HCT116 (cell line): Measurements from ENCODE around the gene POLN. TPM values are rescaled to one million over a fixed set of nuclear protein-coding genes. Genes with fewer than 3 reads are reported as not detected.

ENCODE experiments used
- ATAC-seq: fragments of 200-7000 bp; cut with Tn5 transposase; 2 replicates; pipeline ENCODE4 v1.9.1; 2020; ENCODE audit warnings: mild to moderate bottlenecking, moderate library complexity
- BruUV-seq: library from RNA; stranded (reverse); fragments of 400-500 nt; replicated peaks from 2 replicates; lab custom pipeline; 2021; lab: Mats Ljungman, UMichigan
- CTCF ChIA-PET: fragments of 300-600 bp; sonication (Branson Sonifier 250); formaldehyde crosslinking; loops from one replicate; lab custom pipeline; 2021; ENCODE audit warnings: antibody characterized with exemption; lab: Charles Lee
- POLR2A ChIA-PET: fragments of 300-600, 350-600 bp; sonication (Branson Sonifier 250); formaldehyde crosslinking; loops from one replicate; lab custom pipeline; 2021; ENCODE audit warnings: antibody characterized with exemption; lab: Charles Lee
- RAD21 ChIA-PET, 2 experiments: fragments of 300-600 bp; sonication (Branson Sonifier 250); formaldehyde crosslinking; loops; one replicate each; lab custom pipeline; 2023; ENCODE audit warnings: low total read pairs in 2 of 2; ENCODE audit not compliant: uncharacterized antibody in 2 of 2, unreplicated experiment in 2 of 2, low non-redundant PET in 1 of 2; lab: Charles Lee
- DNase-seq: peaks from one replicate; pipeline ENCODE4 v3.0.0-alpha.2; 2010; ENCODE audit warnings: low read depth, low spot score
- H2AFZ ChIP-seq: fragments of 200-600 bp; shearing (Covaris generic), sonication (generic); 2 replicates; pipeline ENCODE4 v1.6.1; 2017; ENCODE audit warnings: low read depth, mixed run types, mixed read lengths, antibody characterized with exemption, low read length; ENCODE audit not compliant: poor library complexity, severe bottlenecking
- H3K27ac ChIP-seq: 2 replicates; pipeline ENCODE4 v1.5.1; 2012; ENCODE audit warnings: low read depth, low read length
- H3K27me3 ChIP-seq: fragments of 200-600 bp; sonication (generic); 2 replicates; pipeline ENCODE4 v1.6.1; 2016; ENCODE audit warnings: mixed run types, low read length, mixed read lengths; ENCODE audit not compliant: insufficient read depth
- H3K36me3 ChIP-seq, 2 experiments: fragments of 200-500 bp in 1 of 2; fragments of 200-600 bp in 1 of 2; sonication (Bioruptor generic) in 1 of 2; sonication (generic) in 1 of 2; 2 replicates each; pipeline versions ENCODE4 v1.5.1 to v1.6.1; 2014 to 2016; ENCODE audit warnings: low read length in 2 of 2, inconsistent platforms in 1 of 2, mixed read lengths in 1 of 2, mixed run types in 1 of 2; ENCODE audit not compliant: insufficient read depth in 2 of 2, control insufficient read depth in 1 of 2
- H3K4me1 ChIP-seq, 2 experiments: fragments of 200-600 bp in 1 of 2; sonication (generic) in 1 of 2; 2 replicates each; pipeline versions ENCODE4 v1.5.1 to v1.6.1; 2012 to 2017; ENCODE audit warnings: low read length in 2 of 2, inconsistent platforms in 1 of 2, mild to moderate bottlenecking in 1 of 2, mixed read lengths in 1 of 2, mixed run types in 1 of 2, moderate library complexity in 1 of 2; ENCODE audit not compliant: insufficient read depth in 2 of 2, control insufficient read depth in 1 of 2
- H3K4me2 ChIP-seq: fragments of 200-600 bp; sonication (generic); 2 replicates; pipeline ENCODE4 v1.6.1; 2017; ENCODE audit warnings: mixed run types, low read length, mixed read lengths
- H3K4me3 ChIP-seq, 2 experiments: fragments of 200-600 bp in 1 of 2; sonication (generic) in 1 of 2; replicated peaks in 1 of 2; 2 replicates each; pipeline ENCODE4 v1.5.1; 2011 to 2016; ENCODE audit warnings: low read length in 2 of 2, control low read depth in 1 of 2, low read depth in 1 of 2, mild to moderate bottlenecking in 1 of 2, mixed read lengths in 1 of 2, mixed run types in 1 of 2
- H3K79me2 ChIP-seq: fragments of 200-600 bp; sonication (generic); 2 replicates; pipeline ENCODE4 v1.6.1; 2017; ENCODE audit warnings: mild to moderate bottlenecking, mixed run types, low read length, moderate library complexity, mixed read lengths; ENCODE audit not compliant: insufficient read depth
- H3K9ac ChIP-seq: fragments of 200-600 bp; sonication (generic); 2 replicates; pipeline ENCODE4 v1.6.1; 2016; ENCODE audit warnings: low read length, mixed read lengths
- H3K9me2 ChIP-seq: fragments of 200-600 bp; sonication (generic), shearing (Covaris generic); 2 replicates; pipeline ENCODE4 v1.6.1; 2017; ENCODE audit warnings: mixed run types, mild to moderate bottlenecking, moderate library complexity; ENCODE audit not compliant: insufficient read depth
- H3K9me3 ChIP-seq, 2 experiments: fragments of 200-500 bp in 1 of 2; fragments of 200-600 bp in 1 of 2; sonication (Bioruptor generic) in 1 of 2; sonication (generic) in 1 of 2; 2 replicates each; pipeline ENCODE4 v1.6.1; 2014 to 2017; ENCODE audit warnings: low read length in 2 of 2, mixed read lengths in 2 of 2, inconsistent platforms in 1 of 2, low read depth in 1 of 2, mild to moderate bottlenecking in 1 of 2, mixed run types in 1 of 2, moderate library complexity in 1 of 2; ENCODE audit not compliant: control insufficient read depth in 1 of 2, insufficient read depth in 1 of 2
- H4K20me1 ChIP-seq: fragments of 200-600 bp; sonication (generic), shearing (Covaris generic); 2 replicates; pipeline ENCODE4 v1.6.1; 2017; ENCODE audit warnings: mixed run types, mild to moderate bottlenecking, moderate library complexity; ENCODE audit not compliant: insufficient read depth
- CEBPB ChIP-seq: IDR thresholded peaks from 2 replicates; pipeline ENCODE4 v1.6.1; 2012; ENCODE audit warnings: low read depth
- EZH2 ChIP-seq: fragments of 200-600 bp; sonication (generic); IDR thresholded peaks from 2 replicates; pipeline ENCODE4 v1.6.1; 2017; ENCODE audit warnings: antibody characterized with exemption, mixed run types
- EZH2phosphoT487 ChIP-seq: fragments of 200-600 bp; IDR thresholded peaks from 2 replicates; pipeline ENCODE4 v1.6.1; 2018; ENCODE audit warnings: antibody characterized with exemption, borderline replicate concordance
- JUND ChIP-seq: IDR thresholded peaks from 2 replicates; pipeline ENCODE4 v1.6.1; 2012
- POLR2A ChIP-seq: IDR thresholded peaks from 2 replicates; pipeline ENCODE4 v1.7.0; 2011; ENCODE audit warnings: borderline replicate concordance; ENCODE audit not compliant: insufficient read depth, insufficient read length; ENCODE audit errors: extremely low read depth
- POLR2AphosphoS5 ChIP-seq: IDR thresholded peaks from 2 replicates; pipeline ENCODE4 v1.6.1; 2011; ENCODE audit warnings: mild to moderate bottlenecking, low read depth, low read length, moderate library complexity
- SIN3A ChIP-seq: IDR thresholded peaks from 2 replicates; pipeline ENCODE4 v1.6.1; 2012; ENCODE audit warnings: low read depth
- SP1 ChIP-seq: IDR thresholded peaks from 2 replicates; pipeline ENCODE4 v1.6.1; 2012; ENCODE audit warnings: low read depth
- ZFX ChIP-seq: fragments of 450-650 bp; IDR thresholded peaks from 2 replicates; pipeline ENCODE4 v1.6.1; 2017
- ZNF274 ChIP-seq: fragments of 200-500 bp; sonication (Bioruptor generic); IDR thresholded peaks from 2 replicates; pipeline ENCODE4 v1.6.1; 2014; ENCODE audit warnings: mild to moderate bottlenecking, low read depth, low read length, inconsistent platforms
- intact Hi-C: fragments of 100-400 bp; cut with micrococcal nuclease; formaldehyde crosslinking; loops from 2 replicates; pipeline ENCODE4 v1.10.0; 2022
- total RNA-seq: library from RNA; stranded (reverse); gene quantifications from one replicate; pipeline ENCODE4 v1.2.1, GENCODE V29; 2021; ENCODE audit not compliant: unreplicated experiment
- TF ChIP-seq, protein P1 (sequence below): IDR thresholded peaks from 2 replicates; pipeline ENCODE4 v1.6.1; 2012
- TF ChIP-seq, protein P2 (sequence below): IDR thresholded peaks from 2 replicates; pipeline ENCODE4 v1.6.1; 2012
- TF ChIP-seq, protein P3 (sequence below), 3 experiments: fragments of 200-600 bp in 1 of 3; sonication (generic) in 1 of 3; IDR thresholded peaks in 2 of 3; conservative IDR thresholded peaks in 1 of 3; 2 replicates each; pipeline ENCODE4 v1.5.1; 2012 to 2017; ENCODE audit warnings: low read depth in 2 of 3, low read length in 2 of 3, antibody characterized with exemption in 1 of 3, borderline replicate concordance in 1 of 3, control low read depth in 1 of 3, mild to moderate bottlenecking in 1 of 3, mixed read lengths in 1 of 3, mixed run types in 1 of 3, moderate library complexity in 1 of 3; ENCODE audit not compliant: insufficient read depth in 1 of 3

POLN gene
- total RNA-seq, 1 experiment from 2014 or later, result 3.1 TPM

DNA sequence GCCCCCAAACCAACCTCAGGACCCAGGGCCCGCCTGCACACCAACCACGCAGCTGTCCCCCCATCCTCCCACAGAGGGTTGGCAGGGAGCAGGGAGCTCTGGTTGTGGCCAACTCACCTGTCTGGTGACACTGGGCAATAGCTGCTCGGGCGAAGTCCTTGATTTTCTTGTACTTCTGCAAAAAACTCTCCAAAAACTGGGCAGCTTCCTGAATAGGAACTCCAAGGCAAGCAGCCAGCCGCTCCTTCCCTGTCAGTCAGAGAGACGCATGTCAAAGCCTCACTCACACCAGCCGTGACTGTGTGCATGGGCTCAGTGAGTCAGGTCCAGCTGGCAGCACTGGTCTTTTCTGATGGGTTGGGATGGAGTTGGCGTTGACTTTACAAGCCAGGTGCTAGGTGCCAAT lies 156.4 kb downstream of the POLN start:
- DNase-seq (no peak), ATAC-seq (no peak)
- intact Hi-C loops, result no loop called here
- Histone ChIP-seq H4K20me1 (no peaks in the 10 kb centered on the region), H3K4me1 (0 out of 4 replicates have a peak, but pooled peaks cover 0 to 2% of the 10 kb centered on the region in 2 experiments), H3K36me3 (no peaks in the 10 kb centered on the region), H2AFZ (no peak overlapping the region), H3K27ac (no peak overlapping the region), H3K4me2 (no peak overlapping the region), H3K9me3 (no peaks in the 10 kb centered on the region), H3K9me2 (no peaks in the 10 kb centered on the region), H3K4me3 (no peak overlapping the region), H3K27me3 (no peaks in the 10 kb centered on the region), H3K79me2 (no peaks in the 10 kb centered on the region), H3K9ac (no peak overlapping the region)
- TF ChIP-seq, protein P1, sequence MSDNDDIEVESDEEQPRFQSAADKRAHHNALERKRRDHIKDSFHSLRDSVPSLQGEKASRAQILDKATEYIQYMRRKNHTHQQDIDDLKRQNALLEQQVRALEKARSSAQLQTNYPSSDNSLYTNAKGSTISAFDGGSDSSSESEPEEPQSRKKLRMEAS, result no peak
- TF ChIP-seq POLR2AphosphoS5, result no peak
- TF ChIP-seq ZNF274, result no peak
- TF ChIP-seq SIN3A, result no peak
- no peak for TF ChIP-seq CEBPB
- TF ChIP-seq EZH2phosphoT487, result no peak
- TF ChIP-seq EZH2, result no peak
- TF ChIP-seq, protein P2, sequence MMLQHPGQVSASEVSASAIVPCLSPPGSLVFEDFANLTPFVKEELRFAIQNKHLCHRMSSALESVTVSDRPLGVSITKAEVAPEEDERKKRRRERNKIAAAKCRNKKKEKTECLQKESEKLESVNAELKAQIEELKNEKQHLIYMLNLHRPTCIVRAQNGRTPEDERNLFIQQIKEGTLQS, result no peak
- no peak for TF ChIP-seq JUND
- TF ChIP-seq POLR2A, result no peak
- no peak for TF ChIP-seq SP1
- TF ChIP-seq ZFX, result no peak
- TF ChIP-seq, protein P3, sequence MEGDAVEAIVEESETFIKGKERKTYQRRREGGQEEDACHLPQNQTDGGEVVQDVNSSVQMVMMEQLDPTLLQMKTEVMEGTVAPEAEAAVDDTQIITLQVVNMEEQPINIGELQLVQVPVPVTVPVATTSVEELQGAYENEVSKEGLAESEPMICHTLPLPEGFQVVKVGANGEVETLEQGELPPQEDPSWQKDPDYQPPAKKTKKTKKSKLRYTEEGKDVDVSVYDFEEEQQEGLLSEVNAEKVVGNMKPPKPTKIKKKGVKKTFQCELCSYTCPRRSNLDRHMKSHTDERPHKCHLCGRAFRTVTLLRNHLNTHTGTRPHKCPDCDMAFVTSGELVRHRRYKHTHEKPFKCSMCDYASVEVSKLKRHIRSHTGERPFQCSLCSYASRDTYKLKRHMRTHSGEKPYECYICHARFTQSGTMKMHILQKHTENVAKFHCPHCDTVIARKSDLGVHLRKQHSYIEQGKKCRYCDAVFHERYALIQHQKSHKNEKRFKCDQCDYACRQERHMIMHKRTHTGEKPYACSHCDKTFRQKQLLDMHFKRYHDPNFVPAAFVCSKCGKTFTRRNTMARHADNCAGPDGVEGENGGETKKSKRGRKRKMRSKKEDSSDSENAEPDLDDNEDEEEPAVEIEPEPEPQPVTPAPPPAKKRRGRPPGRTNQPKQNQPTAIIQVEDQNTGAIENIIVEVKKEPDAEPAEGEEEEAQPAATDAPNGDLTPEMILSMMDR (IDR thresholded peaks at IDR 0.05 in 2 of 3, conservative IDR thresholded peaks at IDR 0.05 in 1 of 3; ENCODE audit: borderline replicate concordance in 1 of 3, insufficient read depth in 1 of 3, low read depth in 2 of 3, low read length in 2 of 3), result no peak
- ChIA-PET RAD21 (no interaction called here), POLR2A (no interaction called here), CTCF (no interaction called here)
- no TSS peak for BruUV-seq
